K562 (cell line): ENCODE measurements around the gene DAB2. TPM values are rescaled to one million over a fixed set of nuclear protein-coding genes. Genes with fewer than 3 reads are reported as not detected.
A peak's percentile ranks its signal among the peaks of the same experiment; 100 is the strongest.

Experiments used
- ATAC-seq: fragments of 200-7000 bp; cut with Tn5 transposase; 3 replicates; pipeline ENCODE4 v1.9.1; 2020; ENCODE audit warnings: moderate library complexity
- BruUV-seq: library from RNA; stranded (reverse); fragments of 400-500 nt; replicated peaks from 2 replicates; lab custom pipeline; 2021; lab: Mats Ljungman, UMichigan
- CTCF ChIA-PET: fragments of 300-600 bp; formaldehyde crosslinking; extraction: SDS; loops from one replicate; lab custom pipeline; 2021; ENCODE audit warnings: low intra/inter-chr PET ratio; lab: Yijun Ruan, JAX
- POLR2A ChIA-PET: fragments of 300-600, 350-650 bp; sonication (Branson Sonifier 250); formaldehyde crosslinking; extraction: SDS; loops from one replicate; lab custom pipeline; 2021; ENCODE audit warnings: antibody characterized with exemption, inconsistent platforms; lab: Yijun Ruan, JAX
- DNase-seq, 4 experiments: peaks; one replicate each; pipeline versions ENCODE4 v3.0.0 to v3.0.0-alpha.2; 2011 to 2018; ENCODE audit warnings: low spot score in 3 of 4, mixed read lengths in 3 of 4; ENCODE audit errors: extremely low read depth in 1 of 4
- FAIRE-seq: peaks from 2 replicates; lab custom pipeline; 2011; peaks lifted over from hg19 to GRCh38; lab: Jason Lieb, UNC
- H2AFZ ChIP-seq: 2 replicates; pipeline ENCODE4 v1.6.0; 2011; ENCODE audit warnings: low read depth, low read length, control low read depth, inconsistent platforms
- H3K27ac ChIP-seq: fragments of 200-600 bp; 3 replicates; pipeline ENCODE4 v1.8.0; 2011; ENCODE audit warnings: low read depth, mild to moderate bottlenecking, control low read depth, inconsistent platforms, low read length, moderate library complexity, mixed read lengths; ENCODE audit errors: extremely low read depth
- H3K27me3 ChIP-seq, 2 experiments: fragments of 300-600 bp in 1 of 2; 2 replicates in 1 of 2; 3 replicates in 1 of 2; pipeline versions ENCODE4 v1.6.0 to v1.8.0; 2011; ENCODE audit warnings: inconsistent platforms in 2 of 2, low read length in 2 of 2, mild to moderate bottlenecking in 1 of 2, mixed read lengths in 1 of 2, moderate library complexity in 1 of 2; ENCODE audit not compliant: control insufficient read depth in 2 of 2, insufficient read depth in 2 of 2
- H3K36me3 ChIP-seq: fragments of 300-600 bp; 3 replicates; pipeline ENCODE4 v1.8.0; 2011; ENCODE audit warnings: mild to moderate bottlenecking, low read length, inconsistent platforms; ENCODE audit not compliant: control insufficient read depth, insufficient read depth
- H3K4me1 ChIP-seq, 2 experiments: fragments of 200-600 bp in 1 of 2; replicated peaks in 1 of 2; 2 replicates in 1 of 2; 3 replicates in 1 of 2; pipeline versions ENCODE4 v1.5.1 to v1.8.0; 2011; ENCODE audit warnings: inconsistent platforms in 2 of 2, low read length in 2 of 2, mild to moderate bottlenecking in 1 of 2, mixed read lengths in 1 of 2, moderate library complexity in 1 of 2; ENCODE audit not compliant: control insufficient read depth in 2 of 2, insufficient read depth in 2 of 2
- H3K4me2 ChIP-seq: 2 replicates; pipeline ENCODE4 v1.6.1; 2011; ENCODE audit warnings: low read length, control low read depth, inconsistent platforms, mixed read lengths; ENCODE audit not compliant: insufficient read depth
- H3K4me3 ChIP-seq: fragments of 200-600 bp; sonication (generic), shearing (Covaris generic); 2 replicates; pipeline ENCODE4 v1.5.1; 2016; ENCODE audit warnings: control low read depth, inconsistent platforms
- H3K79me2 ChIP-seq: fragments of 200-600 bp; 3 replicates; pipeline ENCODE4 v1.8.0; 2011; ENCODE audit warnings: low read length, inconsistent platforms; ENCODE audit not compliant: control insufficient read depth, insufficient read depth
- H3K9ac ChIP-seq, 2 experiments: 2 replicates each; pipeline versions ENCODE4 v1.6.0 to v1.6.1; 2011; ENCODE audit warnings: low read depth in 2 of 2, low read length in 2 of 2, control low read depth in 1 of 2, inconsistent platforms in 1 of 2, mild to moderate bottlenecking in 1 of 2, mixed read lengths in 1 of 2; ENCODE audit not compliant: insufficient read depth in 1 of 2
- H3K9me1 ChIP-seq: one replicate; pipeline ENCODE4 v1.6.0; 2011; ENCODE audit warnings: inconsistent platforms, mild to moderate bottlenecking, low read length, moderate library complexity; ENCODE audit not compliant: control insufficient read depth, insufficient read depth
- H3K9me3 ChIP-seq: replicated peaks from 2 replicates; pipeline ENCODE4 v1.5.1; 2011; ENCODE audit warnings: low read depth, low read length, inconsistent platforms; ENCODE audit not compliant: control insufficient read depth, insufficient read depth
- H4K20me1 ChIP-seq: replicated peaks from 2 replicates; pipeline ENCODE4 v1.6.1; 2011; ENCODE audit warnings: low read length, inconsistent platforms, mixed read lengths; ENCODE audit not compliant: control insufficient read depth, insufficient read depth
- KLF6 ChIP-seq: fragments of 250-450 bp; sonication (Bioruptor Pico); IDR thresholded peaks from 2 replicates; pipeline ENCODE4 v1.4.0; 2020; ENCODE audit warnings: mild to moderate bottlenecking, moderate library complexity, borderline replicate concordance
- ZNF785 ChIP-seq: fragments of 250-450 bp; sonication (Bioruptor Pico); IDR thresholded peaks from 2 replicates; pipeline ENCODE4 v1.4.0; 2020; ENCODE audit warnings: mild to moderate bottlenecking
- WGBS: fragments of 100-300 bp; shearing (Covaris generic); methylation state at CpG from one replicate; pipeline ENCODE4 v1.1.6; 2016; ENCODE audit warnings: low coverage, mixed read lengths; ENCODE audit not compliant: insufficient coverage; ENCODE audit errors: missing lambda C conversion rate; 5-methylcytosine and 5-hydroxymethylcytosine counted together
- in situ Hi-C: fragments of 300-500 bp; cut with MboI; formaldehyde crosslinking; loops from 4 replicates; pipeline ENCODE4 v1.15.0; 2018; ENCODE audit warnings: inconsistent platforms, mixed read lengths
- intact Hi-C: fragments of 100-400 bp; cut with micrococcal nuclease; formaldehyde crosslinking; loops from 2 replicates; pipeline ENCODE4 v1.14.2; 2022
- polyA plus RNA-seq, 8 experiments: library from polyadenylated mRNA; depleted of rRNA in 4 of 8; stranded (reverse) in 5 of 8; unstranded in 3 of 8; fragments of >200 nt; fragmentation: Nextera tagmentation in 2 of 8; fragmentation: Illumina TruSeq in 1 of 8; extraction: Ambion mirVana in 2 of 8; extraction: Trizol in 1 of 8; gene quantifications; 2 replicates each; pipeline versions ENCODE4 v1.2.1 to v1.2.3, GENCODE V29; 2011 to 2014; ENCODE audit warnings: inconsistent platforms in 1 of 8, missing spikeins in 1 of 8
- total RNA-seq, 7 experiments: library from RNA; depleted of rRNA in 6 of 7; stranded (reverse); fragments of >200 nt in 6 of 7; fragmentation: Illumina TruSeq in 2 of 7; extraction: Trizol in 2 of 7; gene quantifications; 2 replicates each; pipeline versions ENCODE4 v1.2.1 to v1.2.3, GENCODE V29; 2011 to 2021; ENCODE audit warnings: low replicate concordance in 1 of 7
- TF ChIP-seq, protein P1 (sequence below): fragments of 450-650 bp; IDR thresholded peaks from 2 replicates; pipeline ENCODE4 v1.6.1; 2014; ENCODE audit warnings: low read depth, mild to moderate bottlenecking, moderate library complexity, borderline replicate concordance
- TF ChIP-seq, protein P2 (sequence below), 2 experiments: fragments of 450-650 bp in 1 of 2; sonication (generic) in 1 of 2; formaldehyde crosslinking in 1 of 2; IDR thresholded peaks in 1 of 2; conservative IDR thresholded peaks in 1 of 2; 2 replicates each; pipeline versions ENCODE4 v1.6.1 to v1.8.1; 2016 to 2023; ENCODE audit warnings: mild to moderate bottlenecking in 2 of 2, moderate library complexity in 2 of 2, inconsistent platforms in 1 of 2, missing genetic modification reagents in 1 of 2

Gene DAB2
- total and polyA plus RNA-seq, 9 of the 15 experiments (the other 6 are each of a cell fraction or from before 2014, with no cell fraction given), result 6.6 to 29.9 (median 24.1) TPM

DNA sequence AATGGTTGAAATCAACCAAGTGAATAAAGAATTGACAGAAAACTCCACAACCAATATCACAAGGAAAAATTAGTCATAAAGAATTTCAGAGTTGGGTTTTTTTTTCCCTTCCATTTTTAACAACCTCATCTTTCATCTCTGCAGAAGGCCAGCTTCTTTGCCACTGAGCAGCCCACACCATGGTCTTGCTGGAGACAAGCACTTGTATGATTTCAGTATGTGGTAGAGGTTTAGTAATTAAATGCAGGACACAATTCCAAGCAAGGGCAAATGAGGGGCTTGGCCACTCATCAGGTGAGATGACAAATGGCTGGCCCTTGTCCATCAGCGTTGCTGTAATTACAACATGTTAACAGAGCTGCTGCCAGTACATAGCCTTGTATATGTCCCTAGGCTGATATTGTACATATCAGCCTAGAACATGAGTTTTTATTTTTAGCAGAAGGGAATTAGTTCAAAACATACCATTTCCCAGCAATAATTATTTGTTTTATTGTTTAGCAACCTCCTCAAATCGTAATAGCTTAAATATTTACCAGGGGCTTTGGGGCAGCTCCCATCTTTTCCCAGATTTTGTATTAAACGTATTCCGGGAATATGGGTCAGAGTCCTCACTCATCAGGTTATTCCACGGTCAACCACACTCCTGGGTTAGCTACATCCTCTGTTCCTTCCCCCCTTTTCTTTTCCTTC lies 55.5 kb downstream of the DAB2 start:
- Histone ChIP-seq H3K9ac (no peak overlapping the region), H2AFZ (no peak overlapping the region), H3K79me2 (no peaks in the 10 kb centered on the region), H4K20me1 (no peaks in the 10 kb centered on the region), H3K4me2 (no peak overlapping the region), H3K27me3 (peaks cover 0 to 2% of the 10 kb centered on the region in 2 experiments; a peak in 1 of 5 replicates), H3K9me3 (no peaks in the 10 kb centered on the region), H3K4me1 (0 out of 5 replicates have a peak, but pooled peaks cover 0 to 3% of the 10 kb centered on the region in 2 experiments), H3K4me3 (no peak overlapping the region), H3K9me1 (no peaks in the 10 kb centered on the region), H3K36me3 (no peaks in the 10 kb centered on the region), H3K27ac (no peak overlapping the region)
- no peak; the same call in 2 of the 3 replicates for ATAC-seq
- no peak for DNase-seq
- intact Hi-C loops, result no loop called here
- no peak for TF ChIP-seq KLF6 (CRISPR knock-in tag)
- POLR2A ChIA-PET, result interaction anchor here (0.6 to 1.0 kb wide), 4 partner anchors 10 to 390 kb away, joined by 3 to 4 read pairs (median 3); no protein-coding TSS in a partner anchor
- 18% methylated on average over 5 of the region's 5 CpGs for WGBS
- CTCF ChIA-PET, result no interaction called here
- in situ Hi-C loops, result no loop called here
- no TSS peak for BruUV-seq
- no peak for FAIRE-seq

DNA sequence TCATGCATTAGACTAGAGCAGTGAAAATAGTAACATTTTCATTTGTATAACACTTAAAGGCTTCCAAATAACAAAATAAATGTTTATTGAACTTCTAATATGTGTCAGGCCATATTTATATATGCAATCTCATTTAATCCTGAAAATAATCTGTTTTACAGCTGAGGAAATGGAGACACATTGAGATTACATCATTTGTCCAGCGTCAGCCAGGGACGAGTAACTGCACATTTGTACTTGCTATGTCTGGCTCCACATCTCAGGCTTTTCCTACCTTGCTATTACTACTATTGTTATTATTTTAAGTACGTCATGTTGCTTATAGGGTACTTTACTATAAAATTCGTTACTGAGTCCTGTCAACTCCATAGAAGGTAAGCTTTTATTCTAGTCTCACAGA lies 56.7 kb downstream of the DAB2 start:
- no peak overlapping the region for H2AFZ ChIP-seq
- H3K36me3 ChIP-seq, result no peaks in the 10 kb centered on the region
- H3K9ac ChIP-seq, result no peak overlapping the region
- POLR2A ChIA-PET, result interaction anchor here (0.6 kb wide), 1 partner anchor 754 kb away, joined by 4 read pairs; no protein-coding TSS in a partner anchor
- ATAC-seq (no peak), DNase-seq (no peak), FAIRE-seq (no peak)
- CTCF ChIA-PET, result no interaction called here
- no peak overlapping the region for H3K4me2 ChIP-seq
- TF ChIP-seq, protein P1, sequence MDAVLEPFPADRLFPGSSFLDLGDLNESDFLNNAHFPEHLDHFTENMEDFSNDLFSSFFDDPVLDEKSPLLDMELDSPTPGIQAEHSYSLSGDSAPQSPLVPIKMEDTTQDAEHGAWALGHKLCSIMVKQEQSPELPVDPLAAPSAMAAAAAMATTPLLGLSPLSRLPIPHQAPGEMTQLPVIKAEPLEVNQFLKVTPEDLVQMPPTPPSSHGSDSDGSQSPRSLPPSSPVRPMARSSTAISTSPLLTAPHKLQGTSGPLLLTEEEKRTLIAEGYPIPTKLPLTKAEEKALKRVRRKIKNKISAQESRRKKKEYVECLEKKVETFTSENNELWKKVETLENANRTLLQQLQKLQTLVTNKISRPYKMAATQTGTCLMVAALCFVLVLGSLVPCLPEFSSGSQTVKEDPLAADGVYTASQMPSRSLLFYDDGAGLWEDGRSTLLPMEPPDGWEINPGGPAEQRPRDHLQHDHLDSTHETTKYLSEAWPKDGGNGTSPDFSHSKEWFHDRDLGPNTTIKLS, result no peak
- TF ChIP-seq, protein P2, sequence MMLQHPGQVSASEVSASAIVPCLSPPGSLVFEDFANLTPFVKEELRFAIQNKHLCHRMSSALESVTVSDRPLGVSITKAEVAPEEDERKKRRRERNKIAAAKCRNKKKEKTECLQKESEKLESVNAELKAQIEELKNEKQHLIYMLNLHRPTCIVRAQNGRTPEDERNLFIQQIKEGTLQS (IDR thresholded peaks at IDR 0.05), result 0 out of 2 replicates have a peak, but pooled peaks have one; percentile 14
- TF ChIP-seq, protein P2 (CRISPR knock-in tag; conservative IDR thresholded peaks at IDR 0.05), result no peak
- TF ChIP-seq ZNF785 (CRISPR knock-in tag), result no peak
- H3K27ac ChIP-seq, result no peak overlapping the region
- 4% methylated on average over 4 of the region's 4 CpGs for WGBS
- in situ Hi-C loops (no loop called here), intact Hi-C loops (no loop called here)
- BruUV-seq, result no TSS peak
- H4K20me1 ChIP-seq, result no peaks in the 10 kb centered on the region
- H3K4me1 ChIP-seq, result 0 out of 5 replicates have a peak, but pooled peaks cover 0 to 3% of the 10 kb centered on the region in 2 experiments
- H3K9me3 ChIP-seq, result no peaks in the 10 kb centered on the region
- no peaks in the 10 kb centered on the region for H3K9me1 ChIP-seq
- H3K79me2 ChIP-seq, result no peaks in the 10 kb centered on the region
- peaks cover 0 to 4% of the 10 kb centered on the region in 2 experiments; a peak in 1 of 5 replicates for H3K27me3 ChIP-seq
- no peak overlapping the region for H3K4me3 ChIP-seq
